ENCODE measurements around the gene MGAT5. TPM values are rescaled to one million over a fixed set of nuclear protein-coding genes. Genes with fewer than 3 reads are reported as not detected.

The MGAT5 gene
- total and polyA plus RNA-seq, 2 donors from 2014 or later = 14.3 to 40.9 TPM

DNA sequence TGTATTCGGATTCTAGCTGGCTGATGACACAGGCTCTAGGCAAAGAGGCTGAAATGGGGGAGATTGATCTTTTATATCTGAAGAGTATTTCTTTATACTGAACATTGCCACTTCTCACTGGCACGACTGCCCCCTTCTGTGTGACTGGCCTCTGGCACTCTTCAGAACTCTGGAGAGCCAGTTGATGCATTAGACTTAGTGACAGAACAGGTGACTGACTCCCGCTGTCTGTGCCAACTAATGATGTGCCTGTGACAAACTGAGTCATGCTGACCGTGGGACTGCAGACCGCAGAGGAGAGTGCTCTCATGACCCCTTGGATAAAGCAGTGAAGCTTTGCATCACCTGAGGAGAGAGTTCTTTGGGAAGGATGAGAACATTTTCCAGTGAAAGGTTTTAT lies 14.4 kb downstream of the MGAT5 start:
- FAIRE-seq = no peak

DNA sequence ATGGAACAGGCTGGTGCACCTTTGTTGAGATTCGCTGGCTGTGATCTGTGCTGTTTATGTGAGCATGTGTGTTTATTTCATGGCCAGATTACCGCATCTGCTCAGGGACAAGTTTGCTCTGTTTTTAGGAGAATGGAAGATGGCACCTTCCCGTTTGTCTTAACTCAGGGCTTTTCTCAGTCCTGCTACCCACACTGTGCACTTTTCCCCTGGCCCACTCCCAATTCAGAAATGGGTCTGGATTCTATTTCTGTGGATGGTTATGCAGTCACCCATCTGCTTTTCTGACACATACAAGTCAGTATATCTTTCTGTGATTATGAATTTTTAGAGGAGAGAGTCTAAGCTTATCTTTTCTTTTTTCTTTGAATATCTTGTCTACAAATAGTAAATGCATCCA lies 15.4 kb downstream of the MGAT5 start:
- Histone ChIP-seq H3K9me3 (ENCODE audit: control insufficient read depth in 2 of 3, insufficient read depth in 1 of 3, low read length in 3 of 3) (no peaks in the 10 kb centered on the region), H3K9ac (ENCODE audit: low read length in 3 of 3) (no peak overlapping the region), H3K4me1 (ENCODE audit: control insufficient read depth in 2 of 3, insufficient read depth in 2 of 3, low read depth in 1 of 3, low read length in 3 of 3) (peaks cover 0 to 3% (median 3%) of the 10 kb centered on the region in 3 donors), H3K36me3 (ENCODE audit: control insufficient read depth in 2 of 3, insufficient read depth in 3 of 3, low read length in 3 of 3) (no peaks in the 10 kb centered on the region), H3K4me3 (ENCODE audit: low read length in 3 of 3) (no peak overlapping the region), H3K27me3 (ENCODE audit: control insufficient read depth, insufficient read depth, low read length) (no peaks in the 10 kb centered on the region), H3K27ac (ENCODE audit: low read depth in 2 of 2, low read length in 2 of 2) (no peak overlapping the region)
- TF ChIP-seq, protein P1, sequence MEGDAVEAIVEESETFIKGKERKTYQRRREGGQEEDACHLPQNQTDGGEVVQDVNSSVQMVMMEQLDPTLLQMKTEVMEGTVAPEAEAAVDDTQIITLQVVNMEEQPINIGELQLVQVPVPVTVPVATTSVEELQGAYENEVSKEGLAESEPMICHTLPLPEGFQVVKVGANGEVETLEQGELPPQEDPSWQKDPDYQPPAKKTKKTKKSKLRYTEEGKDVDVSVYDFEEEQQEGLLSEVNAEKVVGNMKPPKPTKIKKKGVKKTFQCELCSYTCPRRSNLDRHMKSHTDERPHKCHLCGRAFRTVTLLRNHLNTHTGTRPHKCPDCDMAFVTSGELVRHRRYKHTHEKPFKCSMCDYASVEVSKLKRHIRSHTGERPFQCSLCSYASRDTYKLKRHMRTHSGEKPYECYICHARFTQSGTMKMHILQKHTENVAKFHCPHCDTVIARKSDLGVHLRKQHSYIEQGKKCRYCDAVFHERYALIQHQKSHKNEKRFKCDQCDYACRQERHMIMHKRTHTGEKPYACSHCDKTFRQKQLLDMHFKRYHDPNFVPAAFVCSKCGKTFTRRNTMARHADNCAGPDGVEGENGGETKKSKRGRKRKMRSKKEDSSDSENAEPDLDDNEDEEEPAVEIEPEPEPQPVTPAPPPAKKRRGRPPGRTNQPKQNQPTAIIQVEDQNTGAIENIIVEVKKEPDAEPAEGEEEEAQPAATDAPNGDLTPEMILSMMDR (IDR thresholded peaks at IDR 0.05; ENCODE audit: borderline replicate concordance, extremely low read depth, insufficient read depth) = no peak
- intact Hi-C loops (cut with DNase I) = no loop called here
- DNase-seq (no peak), FAIRE-seq (no peak)

More for the DNA sequence above, 14.4 kb downstream of the MGAT5 start:
- no peak overlapping the region for H3K9ac ChIP-seq (ENCODE audit: low read length in 3 of 3)
- H3K36me3 ChIP-seq (ENCODE audit: control insufficient read depth in 2 of 3, insufficient read depth in 3 of 3, low read length in 3 of 3) = no peaks in the 10 kb centered on the region
- H3K27ac ChIP-seq (ENCODE audit: low read depth in 2 of 2, low read length in 2 of 2) = no peak overlapping the region
- TF ChIP-seq, protein P1 (IDR thresholded peaks at IDR 0.05; ENCODE audit: borderline replicate concordance, extremely low read depth, insufficient read depth) = no peak
- H3K27me3 ChIP-seq (ENCODE audit: control insufficient read depth, insufficient read depth, low read length) = no peaks in the 10 kb centered on the region
- peaks cover 0 to 3% (median 3%) of the 10 kb centered on the region in 3 donors for H3K4me1 ChIP-seq (ENCODE audit: control insufficient read depth in 2 of 3, insufficient read depth in 2 of 3, low read depth in 1 of 3, low read length in 3 of 3)
- intact Hi-C loops (cut with DNase I) = no loop called here
- no peaks in the 10 kb centered on the region for H3K9me3 ChIP-seq (ENCODE audit: control insufficient read depth in 2 of 3, insufficient read depth in 1 of 3, low read length in 3 of 3)
- H3K4me3 ChIP-seq (ENCODE audit: low read length in 3 of 3) = no peak overlapping the region
- DNase-seq = no peak

DNA sequence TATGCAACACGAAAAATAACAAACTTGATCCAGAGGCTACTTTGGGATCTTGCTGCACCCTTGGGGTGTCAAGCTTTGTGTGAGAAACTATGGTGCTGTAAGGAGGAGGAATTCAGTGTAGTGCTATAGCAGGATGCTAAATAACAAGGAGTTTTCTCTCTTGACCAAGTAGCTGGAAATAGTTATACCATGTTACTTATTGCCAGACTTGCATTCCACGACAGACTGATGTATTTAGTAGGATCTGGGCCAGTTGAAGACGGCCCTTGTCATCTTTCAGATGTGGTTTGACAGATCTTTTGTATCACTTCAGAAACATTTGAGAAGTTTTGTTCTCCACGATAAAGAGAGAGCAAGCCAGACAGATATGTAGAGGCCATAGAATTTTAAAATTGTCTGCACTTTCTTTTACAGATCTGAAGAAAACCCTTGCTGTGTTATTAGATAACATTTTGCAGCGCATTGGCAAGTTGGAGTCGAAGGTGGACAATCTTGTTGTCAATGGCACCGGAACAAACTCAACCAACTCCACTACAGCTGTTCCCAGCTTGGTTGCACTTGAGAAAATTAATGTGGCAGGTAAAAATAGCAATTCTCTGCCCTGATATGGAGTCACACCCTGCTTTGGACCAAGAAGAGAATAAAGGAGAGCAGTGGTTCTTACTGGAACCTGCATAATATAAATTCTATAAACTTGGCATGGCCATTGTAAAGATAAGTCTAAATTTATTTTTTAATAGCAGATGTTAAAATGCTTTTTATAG lies 16.3 kb downstream of the MGAT5 start:
- no peak for DNase-seq
- Histone ChIP-seq H3K27ac (ENCODE audit: low read depth in 2 of 2, low read length in 2 of 2) (no peak overlapping the region), H3K4me1 (ENCODE audit: control insufficient read depth in 2 of 3, insufficient read depth in 2 of 3, low read depth in 1 of 3, low read length in 3 of 3) (peaks cover 0 to 3% (median 3%) of the 10 kb centered on the region in 3 donors), H3K9ac (ENCODE audit: low read length in 3 of 3) (no peak overlapping the region), H3K4me3 (ENCODE audit: low read length in 3 of 3) (no peak overlapping the region), H3K36me3 (ENCODE audit: control insufficient read depth in 2 of 3, insufficient read depth in 3 of 3, low read length in 3 of 3) (no peaks in the 10 kb centered on the region), H3K27me3 (ENCODE audit: control insufficient read depth, insufficient read depth, low read length) (no peaks in the 10 kb centered on the region), H3K9me3 (ENCODE audit: control insufficient read depth in 2 of 3, insufficient read depth in 1 of 3, low read length in 3 of 3) (no peaks in the 10 kb centered on the region)
- intact Hi-C loops (cut with DNase I) = no loop called here
- FAIRE-seq = no peak
- TF ChIP-seq, protein P1 (IDR thresholded peaks at IDR 0.05; ENCODE audit: borderline replicate concordance, extremely low read depth, insufficient read depth) = no peak
